ENCODE measurements around the gene ZBTB7C. TPM values are rescaled to one million over a fixed set of nuclear protein-coding genes. Genes with fewer than 3 reads are reported as not detected.

Gene ZBTB7C
- polyA plus RNA-seq, 1 donor (not counting 4 experiments of a cell fraction or from before 2014, with no cell fraction given), result 0.58 TPM

- Histone ChIP-seq H3K27ac (ENCODE audit: control insufficient read depth, insufficient read depth, low read length) (no peak overlapping the region), H3K4me1 (ENCODE audit: control insufficient read depth, extremely low read depth, insufficient read depth, low read length) (peaks cover 11% of the 10 kb centered on the region)
These were observed 285.2 kb downstream of the ZBTB7C start for GRCh38 chr18:48123941-48124340.

DNA sequence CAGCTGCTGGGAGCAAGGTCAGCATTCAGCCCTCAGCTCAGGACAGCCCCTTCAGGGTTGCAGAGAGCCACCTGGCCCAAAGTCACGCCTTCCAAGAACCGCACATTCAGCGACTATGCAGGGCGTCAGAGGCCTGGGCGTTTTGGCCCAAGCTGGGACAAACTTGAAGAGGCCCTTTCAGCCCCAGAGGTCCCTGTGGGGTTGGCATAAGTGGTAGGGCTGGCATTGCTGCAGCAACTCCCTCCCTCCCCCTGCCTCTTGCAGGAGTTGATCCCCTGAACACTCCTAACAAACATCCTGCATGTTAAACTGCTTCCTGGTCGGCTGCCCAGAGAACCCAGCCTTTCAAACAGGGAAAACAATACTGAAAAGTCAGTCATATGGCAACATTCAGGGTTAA lies 285.9 kb downstream of the ZBTB7C start:
- Histone ChIP-seq H4K20me1 (ENCODE audit: control insufficient read depth, extremely low read depth, insufficient read depth, low read length) (no peaks in the 10 kb centered on the region), H3K4me2 (ENCODE audit: control insufficient read depth, extremely low read depth, insufficient read depth, low read depth, low read length) (no peak overlapping the region), H2AFZ (ENCODE audit: control insufficient read depth, low read length) (no peak overlapping the region), H3K27me3 (ENCODE audit: control insufficient read depth, extremely low read depth, insufficient read depth, low read length) (peaks cover 6% of the 10 kb centered on the region), H3K79me2 (ENCODE audit: control insufficient read depth, insufficient read depth, low read length) (no peaks in the 10 kb centered on the region), H3K9me3 (ENCODE audit: control insufficient read depth, low read depth, low read length) (no peaks in the 10 kb centered on the region), H3K9ac (ENCODE audit: control insufficient read depth, extremely low read depth, insufficient read depth, low read length) (no peak overlapping the region), H3K27ac (ENCODE audit: control insufficient read depth, insufficient read depth, low read length) (no peak overlapping the region), H3K36me3 (ENCODE audit: control insufficient read depth in 2 of 2, extremely low read depth in 1 of 2, insufficient read depth in 2 of 2, low read length in 2 of 2) (no peaks in the 10 kb centered on the region), H3K9me1 (ENCODE audit: control insufficient read depth, extremely low read depth, insufficient read depth, low read length) (no peaks in the 10 kb centered on the region), H3K4me1 (ENCODE audit: control insufficient read depth, extremely low read depth, insufficient read depth, low read length) (peaks cover 11% of the 10 kb centered on the region), H3K4me3 (ENCODE audit: control insufficient read depth in 2 of 3, extremely low read depth in 1 of 3, insufficient read depth in 2 of 3, low read depth in 1 of 3, low read length in 3 of 3) (no peak overlapping the region)
- TF ChIP-seq CTCF (optimal IDR thresholded peaks at IDR 0.05 in 1 of 3, IDR thresholded peaks at IDR 0.05 in 1 of 3, conservative IDR thresholded peaks at IDR 0.05 in 1 of 3; ENCODE audit: extremely low read depth in 1 of 3, insufficient read depth in 2 of 3, low read length in 3 of 3), result no peak
- TF ChIP-seq EZH2 (IDR thresholded peaks at IDR 0.05; ENCODE audit: low read length), result no peak
- dilution Hi-C loops (cut with MboI; ENCODE audit: extremely low pct_ligation_motif_present, low sequenced_read_pairs), result no loop called here
- FAIRE-seq, result no peak
- DNase-seq (ENCODE audit: low read depth, low spot score), result no peak

More at GRCh38 chr18:48123941-48124340, 285.2 kb downstream of the ZBTB7C start:
- dilution Hi-C loops (cut with MboI; ENCODE audit: extremely low pct_ligation_motif_present, low sequenced_read_pairs), result no loop called here
- no peak overlapping the region for H2AFZ ChIP-seq (ENCODE audit: control insufficient read depth, low read length)
- H3K9me1 ChIP-seq (ENCODE audit: control insufficient read depth, extremely low read depth, insufficient read depth, low read length), result no peaks in the 10 kb centered on the region
- H3K27me3 ChIP-seq (ENCODE audit: control insufficient read depth, extremely low read depth, insufficient read depth, low read length), result peaks cover 6% of the 10 kb centered on the region
- no peak overlapping the region for H3K9ac ChIP-seq (ENCODE audit: control insufficient read depth, extremely low read depth, insufficient read depth, low read length)
- no peak for DNase-seq (ENCODE audit: low read depth, low spot score)
- no peaks in the 10 kb centered on the region for H3K9me3 ChIP-seq (ENCODE audit: control insufficient read depth, low read depth, low read length)
- H3K4me2 ChIP-seq (ENCODE audit: control insufficient read depth, extremely low read depth, insufficient read depth, low read depth, low read length), result no peak overlapping the region
- no peaks in the 10 kb centered on the region for H3K79me2 ChIP-seq (ENCODE audit: control insufficient read depth, insufficient read depth, low read length)
- H4K20me1 ChIP-seq (ENCODE audit: control insufficient read depth, extremely low read depth, insufficient read depth, low read length), result no peaks in the 10 kb centered on the region
- TF ChIP-seq EZH2 (IDR thresholded peaks at IDR 0.05; ENCODE audit: low read length) (no peak), CTCF (optimal IDR thresholded peaks at IDR 0.05 in 1 of 3, IDR thresholded peaks at IDR 0.05 in 1 of 3, conservative IDR thresholded peaks at IDR 0.05 in 1 of 3; ENCODE audit: extremely low read depth in 1 of 3, insufficient read depth in 2 of 3, low read length in 3 of 3) (no peak)
- no peak overlapping the region for H3K4me3 ChIP-seq (ENCODE audit: control insufficient read depth in 2 of 3, extremely low read depth in 1 of 3, insufficient read depth in 2 of 3, low read depth in 1 of 3, low read length in 3 of 3)
- no peaks in the 10 kb centered on the region for H3K36me3 ChIP-seq (ENCODE audit: control insufficient read depth in 2 of 2, extremely low read depth in 1 of 2, insufficient read depth in 2 of 2, low read length in 2 of 2)
- FAIRE-seq, result no peak
